GM21717 (cell line): Measurements from ENCODE around the gene ZNF652.

Experiments used
- ATAC-seq: cut with Tn5 transposase; IDR thresholded peaks from one replicate; pipeline ENCODE4 v1.9.1; 2021; ENCODE audit warnings: mild to moderate bottlenecking, moderate library complexity; ENCODE audit not compliant: unreplicated experiment

ZNF652 gene

DNA sequence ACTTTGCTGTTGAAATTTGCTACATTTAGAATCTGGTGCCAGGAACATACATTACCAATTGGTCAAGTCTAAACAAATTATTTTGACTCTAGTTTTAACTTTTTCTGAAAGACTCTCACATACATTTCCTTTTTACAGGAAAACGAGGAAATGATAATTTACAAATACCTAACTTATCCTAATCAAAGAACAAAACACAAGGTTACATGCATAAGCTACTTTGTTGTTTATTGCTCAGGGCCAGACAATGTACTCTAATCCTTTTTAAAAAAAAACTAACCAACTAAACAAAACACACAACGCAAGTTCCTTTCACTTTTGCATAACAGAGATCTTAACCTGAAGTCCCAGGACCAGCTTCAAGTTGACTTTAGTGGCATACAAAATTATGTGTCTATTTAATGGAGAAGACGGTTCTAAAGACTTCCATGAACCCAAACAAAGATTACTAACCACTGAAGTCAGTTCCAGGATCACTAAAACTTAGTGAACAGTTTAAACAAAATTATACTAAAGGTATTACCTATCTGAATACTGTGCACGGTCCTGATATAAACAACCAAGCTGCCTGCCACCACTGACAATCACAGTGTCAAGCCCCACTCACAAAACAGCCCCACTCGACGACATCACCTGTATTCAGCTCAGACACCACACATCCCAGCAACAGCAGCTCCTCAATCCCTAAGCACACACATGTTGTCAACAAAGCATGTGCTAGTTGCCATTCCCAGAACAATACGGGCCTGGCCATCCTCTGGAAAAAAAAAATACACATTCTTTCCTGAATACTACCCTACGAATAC lies 1.9 kb downstream of the ZNF652 start:
- ATAC-seq = no peak

DNA sequence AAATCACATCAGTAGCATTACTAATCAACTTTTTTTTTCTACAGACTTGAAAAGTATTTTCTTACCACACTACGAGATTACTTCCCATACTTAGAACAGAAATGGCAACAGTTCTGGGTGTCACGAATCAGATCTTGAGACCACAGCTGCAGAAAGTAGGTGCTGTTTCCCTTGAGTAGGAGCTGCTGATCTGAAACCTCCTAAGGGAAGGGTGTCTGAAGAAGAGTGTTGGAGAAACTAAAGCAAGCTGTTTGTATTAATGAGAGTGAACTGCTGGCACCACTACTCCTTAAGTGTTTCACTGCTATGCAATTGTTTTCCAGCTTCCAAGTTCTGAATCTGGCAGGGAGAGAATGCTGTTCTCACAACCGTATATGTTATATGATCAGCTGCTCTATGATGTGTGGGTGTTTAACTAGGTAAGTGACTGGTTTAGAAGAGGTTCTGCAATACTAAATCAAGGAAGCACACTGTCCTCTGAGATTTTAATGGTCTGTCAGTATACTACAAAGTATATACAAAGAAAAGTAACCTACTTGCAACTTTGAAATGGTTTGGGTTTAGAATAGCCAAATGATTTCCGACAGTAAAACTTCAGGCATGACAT lies 3.3 kb downstream of the ZNF652 start:
- ATAC-seq = no peak

DNA sequence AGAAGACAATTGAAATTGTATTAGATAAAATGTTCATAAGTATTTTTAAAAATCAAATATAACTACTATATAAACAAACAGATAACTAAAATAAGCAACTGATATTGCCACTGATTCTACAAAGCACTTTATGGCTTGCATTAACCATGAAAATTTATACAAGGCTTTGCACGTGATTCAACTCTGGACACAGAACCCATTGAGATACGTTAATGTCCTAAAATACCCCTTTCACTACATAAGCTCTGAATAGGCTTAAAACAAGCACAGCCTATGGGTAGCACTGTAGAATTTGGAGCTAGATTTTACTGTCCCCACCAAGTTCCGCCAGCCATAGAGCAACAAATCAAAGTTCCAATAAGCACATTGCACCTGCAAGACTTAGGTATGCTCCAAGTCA lies 4.5 kb downstream of the ZNF652 start:
- ATAC-seq = no peak

DNA sequence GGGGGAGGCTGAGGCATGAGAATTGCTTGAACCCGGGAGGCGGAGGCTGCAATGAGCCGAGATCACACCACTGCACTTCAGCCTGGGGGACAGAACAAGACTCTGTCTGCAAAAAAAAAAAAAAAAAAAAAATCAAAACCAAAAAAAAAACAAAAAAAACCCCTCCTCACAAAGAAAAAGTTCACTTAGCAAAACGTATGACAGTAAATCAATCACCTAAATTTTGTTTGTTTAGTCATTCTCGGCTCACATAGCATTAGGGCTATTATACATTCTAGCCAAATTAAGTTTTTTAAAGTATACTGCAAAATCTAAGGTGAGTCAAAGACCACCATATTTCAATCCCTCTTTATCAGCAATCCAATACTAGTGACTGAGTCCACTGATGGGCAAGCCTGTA lies 5.7 kb downstream of the ZNF652 start:
- ATAC-seq = no peak

DNA sequence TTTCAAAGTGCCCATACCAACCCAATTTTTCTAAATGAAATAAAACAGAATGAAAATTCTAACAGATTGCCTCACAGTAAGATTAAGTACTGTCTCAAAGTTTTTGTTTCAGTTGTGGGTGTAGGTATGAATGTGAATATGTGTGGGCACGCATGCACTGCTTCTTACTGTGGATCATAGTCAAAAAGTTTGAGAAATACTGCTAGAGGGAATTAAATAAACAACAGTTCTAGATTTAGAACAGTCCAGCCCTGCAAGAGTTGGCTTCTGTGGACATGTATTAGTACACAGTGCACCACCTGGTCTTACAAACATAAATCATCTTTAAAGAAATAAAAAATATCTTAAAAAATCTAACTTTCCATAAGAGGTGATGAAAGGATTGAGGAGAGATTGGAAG lies 8.4 kb downstream of the ZNF652 start:
- ATAC-seq = no peak

DNA sequence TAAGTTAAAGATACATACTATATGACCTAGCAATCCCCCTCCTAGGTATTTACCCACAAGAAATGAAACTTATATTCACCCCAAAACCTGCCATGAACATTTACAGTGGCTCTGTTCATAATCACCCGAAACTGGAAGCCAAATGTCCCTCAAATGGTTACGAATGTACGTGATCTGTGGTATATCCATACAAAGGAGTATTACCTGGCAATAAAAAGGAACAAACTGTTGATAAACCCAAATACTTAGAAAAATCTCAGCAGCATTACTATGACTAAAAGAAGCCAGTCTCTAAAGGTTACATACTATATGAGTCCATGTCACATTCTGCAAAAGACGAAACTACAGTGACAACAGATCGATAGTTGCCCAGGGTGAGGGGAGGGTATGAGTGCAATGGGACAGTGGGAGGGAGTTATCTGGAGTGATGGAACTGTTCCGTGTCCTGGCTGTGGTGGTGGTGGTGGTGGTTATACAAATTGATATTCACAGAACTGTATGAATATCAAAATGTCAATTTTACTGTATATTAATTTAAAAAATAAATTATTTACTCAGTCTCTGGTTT lies 9.4 kb downstream of the ZNF652 start:
- ATAC-seq = no peak

DNA sequence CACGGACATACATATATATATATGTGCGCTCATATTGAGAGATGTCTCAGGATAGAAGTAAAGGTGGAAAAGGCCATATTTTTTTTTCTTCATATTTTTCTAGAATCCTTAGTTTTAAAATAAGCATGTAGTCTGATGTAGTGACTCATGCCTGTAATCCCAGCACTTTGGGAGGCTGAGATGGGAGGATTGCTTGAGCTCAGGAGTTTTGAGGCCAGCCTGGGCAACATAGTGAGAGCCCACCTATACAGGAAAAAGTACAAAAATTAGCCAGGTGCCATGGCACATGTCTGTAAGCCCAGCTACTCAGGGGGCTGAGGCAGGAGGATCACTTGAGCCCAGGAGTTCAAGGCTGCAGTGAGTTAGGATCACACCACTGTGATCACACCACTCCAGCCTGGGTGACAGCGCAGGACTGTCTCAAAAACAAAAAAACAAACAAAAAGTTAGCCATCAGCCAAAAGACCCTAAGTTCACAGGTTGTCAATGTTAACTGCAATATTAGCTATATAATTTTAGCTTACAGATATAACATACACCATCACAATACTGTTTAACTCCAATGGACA lies 10.4 kb downstream of the ZNF652 start:
- ATAC-seq = no peak

DNA sequence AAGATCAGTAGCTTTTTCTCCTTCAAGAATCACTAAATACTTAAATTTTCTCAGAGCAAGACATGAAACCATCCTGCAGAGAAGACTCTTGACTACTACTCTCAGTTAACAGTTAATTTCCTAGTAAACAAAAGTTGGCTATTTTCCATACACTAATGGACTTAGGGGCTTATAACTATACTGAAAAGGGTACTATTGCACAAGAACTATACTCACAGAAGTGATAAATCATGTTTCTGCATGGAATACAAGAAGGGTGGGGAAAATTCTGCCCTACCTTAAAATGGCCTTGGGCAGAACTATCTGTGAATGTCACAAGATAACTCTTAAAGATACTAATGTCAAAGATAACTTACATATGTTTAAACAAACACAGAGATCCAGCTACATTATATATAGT lies 12.5 kb downstream of the ZNF652 start:
- ATAC-seq = no peak

DNA sequence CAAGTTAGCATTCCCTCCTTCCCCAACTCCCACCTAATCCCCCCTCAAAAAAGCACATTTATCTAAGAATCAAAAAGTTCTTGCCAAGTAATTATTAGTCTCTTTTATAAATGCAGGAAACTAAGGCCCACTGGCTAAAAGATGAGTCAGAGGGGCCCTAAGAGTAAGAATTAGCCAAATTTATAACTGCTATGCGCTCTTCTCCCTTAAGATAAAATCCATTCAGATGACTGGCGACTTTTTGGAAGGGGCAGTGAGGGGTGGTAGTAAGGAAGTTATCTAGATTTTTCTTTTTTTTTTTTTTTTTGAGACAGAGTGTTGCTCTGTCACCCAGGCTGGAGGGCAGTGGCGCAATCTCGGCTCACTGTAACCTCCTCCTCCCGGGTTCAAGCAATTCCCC lies 17.1 kb downstream of the ZNF652 start:
- ATAC-seq = no peak

DNA sequence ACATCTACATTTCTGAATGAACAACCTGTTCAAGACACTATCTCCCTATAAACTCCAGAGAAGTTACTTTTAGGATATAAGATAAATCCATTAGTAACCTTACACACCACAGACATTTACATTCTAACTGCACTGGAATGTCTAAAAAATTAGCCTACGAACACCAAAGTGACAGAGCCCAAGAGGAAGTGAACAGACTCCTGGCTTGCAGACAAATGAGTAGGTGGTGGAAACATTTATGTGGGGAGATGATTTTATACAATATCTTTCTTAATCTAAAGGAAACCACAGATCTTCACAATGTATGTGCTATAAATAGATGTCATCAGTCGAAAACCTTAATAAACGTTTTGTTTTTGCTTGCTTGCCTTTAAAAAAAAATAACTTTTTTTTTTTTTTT lies 18.8 kb downstream of the ZNF652 start:
- ATAC-seq = no peak

DNA sequence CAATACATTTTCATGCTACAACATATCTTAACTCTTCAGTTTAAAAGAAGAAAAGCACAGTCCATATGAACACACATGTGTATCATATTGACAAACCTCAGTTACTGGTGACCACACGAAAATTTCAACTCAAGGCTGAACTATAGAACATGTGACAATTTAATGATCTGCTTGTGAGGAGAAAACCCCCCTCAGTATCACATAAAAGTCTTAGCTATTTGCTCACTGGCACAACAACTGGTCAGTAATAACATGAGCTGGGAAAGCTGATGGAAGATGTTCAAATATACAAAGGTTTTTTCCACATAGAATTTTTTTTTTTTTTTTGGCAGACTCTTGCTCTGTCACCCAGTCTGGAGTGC lies 19.5 kb downstream of the ZNF652 start:
- peak; percentile 15 for ATAC-seq

DNA sequence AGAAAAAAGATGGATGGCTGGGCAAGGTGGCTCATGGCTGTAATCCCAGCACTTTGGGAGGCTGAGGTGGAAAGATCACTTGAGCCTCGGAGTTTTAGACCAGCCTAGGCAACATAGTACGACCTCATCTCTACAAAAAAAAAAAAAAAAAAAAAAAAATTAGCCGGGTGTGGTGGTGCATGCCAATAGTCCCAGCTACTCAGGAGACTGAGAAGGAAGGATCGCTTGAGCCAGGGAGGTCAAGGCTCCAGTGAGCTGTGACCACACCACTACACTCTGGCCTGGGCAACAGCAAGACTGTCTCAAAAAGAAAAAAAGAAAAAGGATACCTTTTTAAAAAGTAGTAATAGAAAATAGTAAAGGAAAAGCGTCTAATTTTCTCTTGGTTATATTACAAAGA lies 20.7 kb downstream of the ZNF652 start:
- ATAC-seq = no peak

DNA sequence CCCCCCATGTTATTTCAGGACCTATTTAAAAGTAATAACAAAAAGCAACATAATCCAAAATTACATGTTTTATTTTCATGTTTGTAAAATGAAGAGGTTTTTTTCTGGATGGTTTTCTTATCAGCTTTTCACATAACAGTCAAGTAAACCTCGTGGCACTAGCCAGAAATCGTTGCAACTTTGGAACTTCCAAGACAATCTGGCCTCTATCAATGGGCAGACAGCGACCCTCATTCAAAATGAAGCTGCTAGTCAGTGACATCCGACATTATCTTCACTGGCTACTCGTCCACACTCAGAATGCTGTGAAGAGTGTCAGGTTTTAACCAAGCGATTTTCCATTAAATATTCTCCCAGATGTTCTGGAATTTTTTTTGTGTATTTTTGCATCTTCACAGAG lies 22.7 kb downstream of the ZNF652 start:
- no peak for ATAC-seq

DNA sequence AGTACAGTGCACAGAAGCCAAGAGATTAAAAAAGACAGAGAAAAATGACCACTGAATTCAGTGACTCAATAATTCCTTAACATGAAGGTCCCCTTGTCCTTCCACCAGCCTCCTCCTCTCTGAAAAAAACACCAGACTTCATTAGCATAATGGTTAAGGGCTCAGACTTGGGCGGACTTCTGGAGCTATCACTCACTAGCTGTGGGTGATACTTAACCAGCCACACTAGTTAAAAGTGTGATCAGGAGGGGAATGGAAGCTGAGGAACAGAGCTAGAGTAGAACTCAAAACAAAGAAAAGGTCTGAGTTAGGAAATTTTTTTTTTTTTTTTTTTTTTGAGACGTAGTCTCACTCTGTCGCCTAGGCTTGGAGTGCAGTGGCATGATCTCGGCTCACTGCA lies 23.2 kb downstream of the ZNF652 start:
- ATAC-seq = no peak

DNA sequence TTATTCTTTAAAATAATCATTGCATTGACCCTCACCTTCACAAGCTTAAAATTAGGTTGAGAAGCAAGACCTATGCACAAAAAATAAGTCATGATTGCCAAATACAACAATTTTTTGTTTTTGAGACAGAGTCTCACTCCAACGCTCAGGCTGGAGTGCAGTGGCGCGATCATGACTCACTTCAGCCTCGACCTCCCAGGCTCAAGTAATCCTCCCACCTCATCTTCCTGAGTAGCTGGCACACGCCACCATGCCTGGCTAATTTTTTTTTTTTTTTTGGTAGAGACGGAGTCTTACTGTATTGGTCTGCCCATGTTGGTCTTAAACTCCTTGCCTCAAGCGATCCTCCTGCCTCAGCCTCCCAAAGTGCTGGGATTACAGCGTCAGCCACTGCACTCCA lies 24.2 kb downstream of the ZNF652 start:
- ATAC-seq = no peak

DNA sequence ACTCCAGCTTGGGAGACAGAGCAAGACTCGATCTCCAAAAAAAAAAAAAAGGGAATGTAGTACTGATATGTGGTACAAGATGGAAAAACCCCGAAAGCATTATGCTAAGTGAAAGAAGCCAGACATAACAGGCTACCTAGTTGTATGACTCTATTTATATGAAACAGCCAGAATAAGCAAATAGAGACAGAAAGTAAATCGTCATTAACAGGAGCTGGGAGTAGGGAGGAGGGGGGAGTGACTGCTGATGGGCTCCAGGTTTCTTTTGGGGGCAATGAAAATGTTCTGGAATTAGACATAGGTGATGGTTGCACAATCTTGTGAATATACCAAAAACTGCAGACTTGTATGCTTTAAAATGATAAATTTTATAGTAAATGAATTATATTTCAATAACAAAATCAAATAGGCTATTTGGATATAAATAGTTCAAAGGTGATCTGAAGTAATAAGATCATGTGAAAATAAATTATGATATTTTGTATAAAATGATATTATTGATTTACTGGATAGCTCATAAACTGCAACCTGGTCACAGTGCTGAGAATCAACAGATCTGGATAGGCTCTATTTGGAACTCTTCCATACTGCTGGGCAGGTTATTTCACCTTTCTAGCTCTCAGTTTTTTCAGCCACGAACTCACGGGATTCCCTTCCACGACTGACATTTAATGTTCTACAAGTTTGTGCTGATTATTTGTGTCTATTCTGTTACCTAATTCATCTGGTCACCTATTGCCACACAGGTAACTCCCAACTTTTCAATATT lies 27.1 kb downstream of the ZNF652 start:
- ATAC-seq = no peak

DNA sequence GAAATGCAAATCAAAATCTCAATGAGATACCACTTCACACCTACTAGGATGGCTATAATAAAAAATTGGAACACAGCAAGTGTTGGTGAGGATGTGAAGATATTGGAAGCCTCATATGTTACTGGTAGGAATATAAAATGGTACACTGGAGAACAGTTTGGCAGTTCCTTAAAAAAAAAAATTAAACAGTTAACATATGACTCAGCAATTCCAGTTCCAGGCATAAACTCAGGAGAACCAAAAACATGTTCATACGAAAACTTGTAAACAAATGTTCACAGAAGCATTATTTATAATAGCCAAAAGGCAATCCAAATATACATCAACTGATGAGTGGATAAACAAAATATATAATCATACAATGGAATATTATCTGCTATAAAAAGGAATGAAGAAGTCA lies 28.2 kb downstream of the ZNF652 start:
- ATAC-seq = no peak

DNA sequence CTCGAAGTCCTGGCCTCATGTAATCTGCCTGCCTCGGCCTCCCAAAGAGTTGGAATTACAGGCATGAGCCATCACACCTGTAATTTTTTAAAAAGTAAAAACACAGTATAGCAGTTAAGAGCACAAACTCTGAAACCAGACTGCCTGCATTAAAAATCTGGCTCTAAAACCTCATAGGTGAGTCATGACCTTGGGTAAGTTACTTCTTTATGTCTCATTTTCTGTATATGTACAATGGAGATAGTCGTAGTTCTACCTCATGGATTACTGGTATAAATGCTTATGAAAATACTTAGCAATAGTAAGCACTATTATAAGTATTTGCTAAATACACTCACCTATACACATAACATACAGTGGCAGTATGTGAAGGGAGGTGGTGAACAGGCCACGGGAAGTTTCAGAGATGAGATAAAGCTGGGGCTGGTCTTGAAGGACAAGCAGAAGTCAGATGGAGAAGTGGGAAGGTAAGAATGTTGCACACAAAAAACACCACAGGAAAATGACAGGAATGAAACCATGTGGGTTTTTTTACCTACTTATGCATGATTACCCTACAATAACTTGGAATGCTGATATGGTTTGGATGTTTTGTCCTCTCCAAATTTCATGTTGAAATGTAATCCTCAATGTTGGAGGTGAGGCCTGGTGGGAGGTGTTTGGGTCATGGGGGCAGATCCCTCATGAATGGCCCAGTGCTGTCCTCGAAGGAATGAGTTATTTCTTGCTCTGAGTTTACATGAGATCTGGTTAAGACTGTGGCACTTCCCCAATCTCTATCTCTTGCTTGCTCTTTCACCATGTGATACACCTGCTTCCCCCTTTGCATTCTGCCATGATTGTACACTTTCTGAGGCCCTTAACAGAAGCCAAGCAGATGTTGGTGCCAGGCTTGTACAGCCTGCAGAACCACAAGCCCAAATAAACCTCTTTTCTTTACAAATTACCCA lies 33.9 kb downstream of the ZNF652 start:
- ATAC-seq = no peak

DNA sequence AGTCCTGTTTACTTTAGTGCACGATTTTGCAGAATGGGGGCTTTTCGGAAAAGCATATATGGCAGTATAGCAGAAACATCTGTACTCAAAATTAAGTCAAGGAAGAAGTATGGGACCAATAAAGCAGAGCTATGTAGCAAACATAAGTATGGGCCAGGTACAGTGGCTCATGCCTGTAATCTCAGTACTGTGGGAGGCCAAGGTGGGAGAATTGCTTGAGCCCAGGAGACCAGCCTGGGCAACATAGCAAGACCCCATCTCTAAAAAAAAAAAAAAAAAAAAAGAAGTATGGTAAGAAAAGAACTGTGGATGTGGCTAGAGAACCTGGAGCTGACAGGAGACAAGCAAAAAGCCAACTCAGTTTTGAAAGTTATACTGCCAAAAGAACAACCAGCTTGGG lies 36.1 kb downstream of the ZNF652 start:
- no peak for ATAC-seq

DNA sequence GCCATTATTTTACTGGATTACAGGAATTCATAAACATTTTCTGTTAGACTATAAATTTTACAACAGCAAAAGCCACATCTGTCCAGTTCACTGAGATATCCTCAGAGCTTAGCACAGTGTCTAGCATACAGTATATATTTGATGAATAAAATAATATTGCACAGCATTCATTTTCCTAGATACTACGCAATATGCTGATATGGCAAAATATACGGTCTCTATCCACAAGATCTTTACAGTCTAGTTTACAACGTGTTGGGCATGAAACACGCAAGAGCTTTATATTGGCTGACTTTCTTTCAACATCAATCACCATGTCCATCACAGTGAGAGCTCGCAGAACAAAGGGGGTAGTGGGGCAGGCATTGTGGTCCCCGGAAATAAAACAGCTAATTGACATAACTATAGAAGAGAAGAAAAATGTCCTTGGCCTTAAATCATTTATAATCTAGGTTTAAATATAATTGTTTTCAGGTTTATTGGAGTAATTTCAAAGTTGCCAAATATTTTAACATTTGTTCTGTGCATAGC lies 43.5 kb downstream of the ZNF652 start:
- ATAC-seq = no peak
